Keratinocyte (primary cell): Measurements from ENCODE around the gene ANXA3.

ENCODE experiments used
- EZH2 ChIP-seq: IDR thresholded peaks from one replicate; pipeline ENCODE4 v1.6.1; 2012; ENCODE audit warnings: inconsistent platforms, mild to moderate bottlenecking, low read length, moderate library complexity
- TF ChIP-seq, protein P1 (sequence below), 3 experiments: IDR thresholded peaks in 1 of 3; conservative IDR thresholded peaks in 1 of 3; optimal IDR thresholded peaks in 1 of 3; 2 replicates in 2 of 3; 3 replicates in 1 of 3; pipeline versions ENCODE3 to v1.5.1; 2011; ENCODE audit warnings: low read length in 3 of 3, mild to moderate bottlenecking in 3 of 3, moderate library complexity in 2 of 3, control low read depth in 1 of 3, inconsistent platforms in 1 of 3; ENCODE audit not compliant: insufficient read depth in 2 of 3; ENCODE audit errors: extremely low read depth in 1 of 3

DNA sequence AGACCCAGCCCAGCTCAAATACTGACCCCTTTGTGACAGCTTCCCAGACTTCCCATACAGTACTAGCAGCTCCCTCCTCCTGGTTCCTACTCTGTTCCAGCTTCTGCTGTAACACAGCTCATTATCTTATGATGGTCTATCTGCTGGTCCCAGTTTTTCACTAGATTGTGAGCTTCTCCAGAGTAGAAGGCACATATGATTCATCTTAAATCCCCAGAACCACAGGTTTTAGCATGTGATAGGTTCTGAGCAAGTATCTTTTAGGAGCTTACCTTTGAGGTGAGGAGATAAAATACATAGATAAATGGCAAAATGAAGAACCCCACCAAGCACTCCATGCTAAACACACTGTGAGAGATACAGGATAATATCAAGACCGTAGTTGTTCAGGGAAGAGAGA is 27.6 kb upstream of the ANXA3 start:
- TF ChIP-seq, protein P1, sequence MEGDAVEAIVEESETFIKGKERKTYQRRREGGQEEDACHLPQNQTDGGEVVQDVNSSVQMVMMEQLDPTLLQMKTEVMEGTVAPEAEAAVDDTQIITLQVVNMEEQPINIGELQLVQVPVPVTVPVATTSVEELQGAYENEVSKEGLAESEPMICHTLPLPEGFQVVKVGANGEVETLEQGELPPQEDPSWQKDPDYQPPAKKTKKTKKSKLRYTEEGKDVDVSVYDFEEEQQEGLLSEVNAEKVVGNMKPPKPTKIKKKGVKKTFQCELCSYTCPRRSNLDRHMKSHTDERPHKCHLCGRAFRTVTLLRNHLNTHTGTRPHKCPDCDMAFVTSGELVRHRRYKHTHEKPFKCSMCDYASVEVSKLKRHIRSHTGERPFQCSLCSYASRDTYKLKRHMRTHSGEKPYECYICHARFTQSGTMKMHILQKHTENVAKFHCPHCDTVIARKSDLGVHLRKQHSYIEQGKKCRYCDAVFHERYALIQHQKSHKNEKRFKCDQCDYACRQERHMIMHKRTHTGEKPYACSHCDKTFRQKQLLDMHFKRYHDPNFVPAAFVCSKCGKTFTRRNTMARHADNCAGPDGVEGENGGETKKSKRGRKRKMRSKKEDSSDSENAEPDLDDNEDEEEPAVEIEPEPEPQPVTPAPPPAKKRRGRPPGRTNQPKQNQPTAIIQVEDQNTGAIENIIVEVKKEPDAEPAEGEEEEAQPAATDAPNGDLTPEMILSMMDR (optimal IDR thresholded peaks at IDR 0.05 in 1 of 3, IDR thresholded peaks at IDR 0.05 in 1 of 3, conservative IDR thresholded peaks at IDR 0.05 in 1 of 3; ENCODE audit: extremely low read depth in 1 of 3, insufficient read depth in 2 of 3, low read length in 3 of 3), result no peak
- no peak for TF ChIP-seq EZH2
